HCT116 (cell line): ENCODE measurements around the gene TTC6.

Source experiments
- EZH2 ChIP-seq: fragments of 200-600 bp; sonication (generic); IDR thresholded peaks from 2 replicates; pipeline ENCODE4 v1.6.1; 2017; ENCODE audit warnings: antibody characterized with exemption, mixed run types
- TF ChIP-seq, protein P1 (sequence below), 3 experiments: fragments of 200-600 bp in 1 of 3; sonication (generic) in 1 of 3; IDR thresholded peaks in 2 of 3; conservative IDR thresholded peaks in 1 of 3; 2 replicates each; pipeline ENCODE4 v1.5.1; 2012 to 2017; ENCODE audit warnings: low read depth in 2 of 3, low read length in 2 of 3, antibody characterized with exemption in 1 of 3, borderline replicate concordance in 1 of 3, control low read depth in 1 of 3, mild to moderate bottlenecking in 1 of 3, mixed read lengths in 1 of 3, mixed run types in 1 of 3, moderate library complexity in 1 of 3; ENCODE audit not compliant: insufficient read depth in 1 of 3

DNA sequence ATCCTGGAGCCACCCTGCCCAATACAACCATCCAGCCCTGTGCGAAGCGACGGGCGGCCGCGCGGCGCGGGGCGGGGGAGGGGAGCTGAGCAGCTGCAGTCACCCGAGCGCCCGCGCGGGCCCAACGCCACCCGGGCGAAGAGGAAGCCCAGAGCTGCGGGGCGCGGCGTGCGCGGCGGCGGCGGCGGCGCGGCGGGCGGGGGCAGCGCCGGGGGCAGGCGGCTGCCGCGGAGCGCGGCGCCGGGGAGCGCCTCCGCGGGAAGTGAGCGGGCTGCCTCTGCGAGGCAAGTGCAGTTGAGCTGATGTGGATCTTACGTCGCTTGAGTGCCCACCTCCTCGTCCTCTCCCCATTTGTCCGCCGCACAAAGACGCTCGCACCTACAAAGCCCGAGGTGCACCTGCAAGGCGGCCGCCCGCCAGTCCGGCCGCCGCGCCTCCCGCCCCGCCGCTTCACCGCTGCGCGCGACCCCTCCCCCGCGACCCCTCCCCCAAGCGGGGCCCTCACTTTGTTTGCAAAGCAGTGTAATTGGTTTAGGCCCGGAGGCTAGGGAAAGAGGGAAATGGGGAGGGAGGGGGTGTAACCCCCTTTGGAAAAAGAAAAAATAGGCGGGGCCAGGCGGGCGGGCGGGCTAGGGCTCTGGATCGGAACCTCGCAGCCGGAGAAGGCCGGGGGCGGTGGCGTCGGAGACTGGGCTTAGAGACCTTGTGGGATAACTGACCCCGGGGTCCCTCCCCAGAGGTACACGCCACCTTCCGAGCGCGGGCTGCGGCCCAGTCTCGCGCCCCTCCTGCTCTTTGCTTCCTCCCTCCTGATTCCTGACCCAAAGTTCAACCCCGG, at the start of gene TTC6, which contains the start of gene FOXA1:
- TF ChIP-seq EZH2 = no peak
- TF ChIP-seq, protein P1, sequence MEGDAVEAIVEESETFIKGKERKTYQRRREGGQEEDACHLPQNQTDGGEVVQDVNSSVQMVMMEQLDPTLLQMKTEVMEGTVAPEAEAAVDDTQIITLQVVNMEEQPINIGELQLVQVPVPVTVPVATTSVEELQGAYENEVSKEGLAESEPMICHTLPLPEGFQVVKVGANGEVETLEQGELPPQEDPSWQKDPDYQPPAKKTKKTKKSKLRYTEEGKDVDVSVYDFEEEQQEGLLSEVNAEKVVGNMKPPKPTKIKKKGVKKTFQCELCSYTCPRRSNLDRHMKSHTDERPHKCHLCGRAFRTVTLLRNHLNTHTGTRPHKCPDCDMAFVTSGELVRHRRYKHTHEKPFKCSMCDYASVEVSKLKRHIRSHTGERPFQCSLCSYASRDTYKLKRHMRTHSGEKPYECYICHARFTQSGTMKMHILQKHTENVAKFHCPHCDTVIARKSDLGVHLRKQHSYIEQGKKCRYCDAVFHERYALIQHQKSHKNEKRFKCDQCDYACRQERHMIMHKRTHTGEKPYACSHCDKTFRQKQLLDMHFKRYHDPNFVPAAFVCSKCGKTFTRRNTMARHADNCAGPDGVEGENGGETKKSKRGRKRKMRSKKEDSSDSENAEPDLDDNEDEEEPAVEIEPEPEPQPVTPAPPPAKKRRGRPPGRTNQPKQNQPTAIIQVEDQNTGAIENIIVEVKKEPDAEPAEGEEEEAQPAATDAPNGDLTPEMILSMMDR (IDR thresholded peaks at IDR 0.05 in 2 of 3, conservative IDR thresholded peaks at IDR 0.05 in 1 of 3; ENCODE audit: borderline replicate concordance in 1 of 3, insufficient read depth in 1 of 3, low read depth in 2 of 3, low read length in 2 of 3) = no peak
